Raji (cell line): ENCODE results near the gene ETV1.

Experiments used
- POLR2A ChIP-seq: IDR thresholded peaks from 2 replicates; pipeline ENCODE4 v1.6.1; 2011; ENCODE audit warnings: low read depth, low read length, control low read depth; ENCODE audit not compliant: insufficient read depth

Gene ETV1

DNA sequence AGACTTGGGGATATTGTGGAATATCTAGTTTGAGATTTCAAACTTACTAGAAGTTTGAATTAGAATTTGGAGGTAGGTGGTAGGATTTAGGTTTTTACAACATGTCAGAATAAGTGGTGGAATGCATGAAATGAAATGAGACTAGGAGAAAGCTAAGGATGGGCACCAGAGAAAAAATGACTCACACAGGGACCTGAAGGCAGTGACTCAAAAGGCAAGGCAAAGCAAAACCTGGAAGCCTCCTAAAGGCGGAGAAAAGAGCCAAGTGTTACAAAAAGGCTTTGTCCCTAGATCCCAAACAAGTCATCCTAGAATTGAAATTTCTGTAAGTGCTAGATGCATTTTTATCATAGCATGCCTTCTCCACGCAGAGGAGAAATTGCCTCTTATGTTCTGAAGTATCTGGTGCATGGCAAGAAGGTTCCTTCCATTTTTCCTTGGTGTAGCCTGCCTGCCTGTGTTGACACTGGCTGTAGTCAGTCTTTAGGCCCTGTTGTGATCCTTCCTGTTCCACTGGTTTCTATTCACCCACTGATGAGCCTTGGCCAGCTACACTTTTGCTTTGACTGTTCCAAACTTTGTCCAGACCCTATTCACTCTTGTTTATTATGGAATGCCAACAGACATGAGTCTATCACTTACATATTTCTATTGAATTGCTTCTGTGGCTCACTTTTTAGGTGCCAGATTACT lies 109.3 kb downstream of the ETV1 start:
- no peak for TF ChIP-seq POLR2A

DNA sequence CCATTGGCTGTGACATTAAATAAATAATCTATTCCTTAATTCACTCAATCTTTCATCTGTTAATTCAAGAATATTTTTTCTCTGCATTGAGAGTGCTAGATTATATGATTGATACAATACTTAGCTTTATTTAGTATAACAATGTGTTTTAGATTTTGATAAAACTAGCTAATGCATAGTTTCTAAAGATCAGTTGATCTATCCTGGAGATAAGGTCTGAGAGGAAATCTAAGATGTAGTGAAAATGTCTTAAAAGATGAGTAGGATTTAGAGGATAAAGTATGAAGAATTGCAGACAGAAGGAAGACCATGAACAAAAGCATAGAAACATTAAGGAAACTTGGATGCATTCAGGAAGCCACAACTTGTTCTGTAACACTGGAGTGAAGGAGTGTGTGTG lies 110.3 kb downstream of the ETV1 start:
- no peak for TF ChIP-seq POLR2A

GRCh38 chr7:13878154-13878553 lies 111.3 kb downstream of the ETV1 start:
- TF ChIP-seq POLR2A = no peak

DNA sequence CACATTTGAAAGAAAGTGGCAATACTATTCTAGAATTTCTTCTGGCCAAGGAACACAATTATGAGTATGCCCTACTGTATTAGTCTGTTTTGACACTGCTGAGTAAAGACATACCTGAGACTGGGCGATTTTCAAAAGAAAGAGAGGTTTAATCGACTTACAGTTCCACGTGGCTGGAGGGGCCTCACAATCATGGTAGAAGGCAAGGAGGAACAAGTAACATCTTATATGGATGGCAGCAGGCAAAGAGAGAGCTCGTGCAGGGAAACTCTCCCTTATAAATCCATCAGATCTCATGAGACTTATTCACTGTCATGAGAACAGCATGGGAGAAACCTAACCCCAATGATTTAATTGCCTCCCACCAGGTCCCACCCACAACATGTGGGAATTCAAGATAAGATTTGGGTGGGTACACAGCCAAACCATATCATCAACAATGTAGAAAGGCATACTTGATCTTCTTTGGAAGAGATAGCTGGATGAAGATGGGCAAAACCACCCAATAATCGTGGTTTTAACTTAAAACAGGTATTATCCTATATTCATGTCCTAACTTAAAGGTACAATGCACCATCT lies 113.9 kb downstream of the ETV1 start:
- TF ChIP-seq POLR2A = no peak

DNA sequence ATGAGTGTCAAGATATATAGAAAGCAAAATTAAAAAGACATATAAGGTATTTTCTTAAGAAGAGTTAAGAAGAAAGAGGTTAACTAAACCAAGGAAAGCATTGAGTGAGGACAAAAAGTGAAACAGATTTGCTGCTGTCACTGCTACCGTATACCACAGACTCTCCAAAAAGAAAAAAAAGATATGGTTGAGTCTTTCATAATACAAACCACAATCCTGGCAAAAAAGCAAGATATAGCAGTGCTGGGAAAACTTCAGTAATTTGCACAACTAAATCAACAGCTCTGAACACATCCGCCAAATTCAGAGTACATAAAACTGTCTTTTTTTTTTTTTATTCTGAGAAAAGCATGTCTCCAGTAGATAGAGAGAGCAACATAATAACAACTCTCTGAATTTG lies 114.7 kb downstream of the ETV1 start:
- TF ChIP-seq POLR2A = no peak

- no peak for TF ChIP-seq POLR2A
Measured at GRCh38 chr7:13872709-13873108, 116.8 kb downstream of the ETV1 start.

- no peak for TF ChIP-seq POLR2A
Measured at GRCh38 chr7:13871008-13871407, 118.5 kb downstream of the ETV1 start.

DNA sequence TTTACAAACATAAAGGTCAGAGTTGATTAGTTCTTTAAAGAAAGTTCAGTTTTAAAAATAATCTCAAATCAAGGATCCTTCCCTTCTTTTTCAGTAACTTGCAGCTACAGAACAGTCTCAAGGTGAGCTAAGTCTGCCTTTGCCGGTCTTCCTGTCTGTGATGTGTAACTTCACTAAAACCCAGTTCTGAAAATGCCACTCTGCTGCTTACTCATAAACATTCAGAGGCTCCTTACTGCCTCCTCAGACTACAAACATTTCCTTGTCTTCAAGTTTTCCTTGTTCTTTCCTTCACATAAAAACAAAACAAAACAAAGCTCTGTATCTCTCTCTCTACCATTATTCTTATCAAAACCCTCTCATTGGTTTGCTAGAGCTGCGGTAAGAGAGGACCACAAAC lies 128.7 kb downstream of the ETV1 start:
- no peak for TF ChIP-seq POLR2A

- TF ChIP-seq POLR2A = no peak
Measured at GRCh38 chr7:13856012-13856411, 133.5 kb downstream of the ETV1 start.

DNA sequence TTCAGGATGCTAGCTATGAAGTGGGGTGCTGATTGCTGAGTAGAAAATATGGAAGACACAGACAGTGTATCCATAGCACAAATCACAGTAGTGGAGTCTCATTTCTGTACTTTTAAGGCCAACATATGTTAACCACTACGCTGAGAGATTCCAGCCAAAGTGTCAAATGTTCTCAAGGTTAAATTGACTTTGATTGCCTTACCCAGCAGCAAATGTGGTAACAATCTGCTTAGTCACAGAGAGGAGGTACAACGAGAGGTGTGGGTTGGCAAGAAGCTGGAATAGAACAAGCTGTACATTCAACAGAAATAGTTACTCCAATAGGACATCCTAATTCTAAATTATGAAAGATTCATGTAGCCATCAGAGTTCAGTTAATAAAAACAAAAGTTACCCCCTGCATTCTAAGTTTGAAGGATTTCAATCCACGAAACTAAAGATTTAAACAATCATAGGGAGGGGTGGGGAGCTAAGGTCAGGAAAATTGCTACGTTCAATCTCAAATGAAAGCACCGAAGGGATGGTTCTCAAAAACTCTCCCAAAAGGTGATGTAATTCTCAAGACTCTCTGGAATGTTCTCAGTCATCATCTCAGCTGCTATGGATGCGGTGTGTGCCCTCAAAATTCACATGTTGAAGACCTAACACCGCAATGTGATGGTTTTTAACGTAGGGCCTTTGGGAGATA lies 137.0 kb downstream of the ETV1 start:
- TF ChIP-seq POLR2A = no peak

DNA sequence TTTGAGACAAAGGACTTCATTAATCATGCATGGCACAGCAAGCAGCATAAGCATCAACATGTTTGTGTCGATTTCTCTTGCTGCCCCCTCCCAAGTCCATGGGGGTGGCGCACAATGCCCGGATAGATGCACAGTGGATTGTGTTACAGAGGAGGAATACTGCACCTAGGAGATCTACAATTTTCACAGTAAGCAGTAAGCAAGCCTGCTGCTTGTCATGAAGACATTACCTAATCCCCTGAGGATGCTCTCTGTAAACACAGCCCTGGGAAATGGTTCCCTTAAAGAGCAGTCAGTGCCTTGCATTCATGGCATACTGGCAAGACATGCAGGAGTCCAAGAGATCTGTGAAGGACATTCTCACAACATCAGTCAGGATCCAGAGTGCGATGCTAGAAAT lies 137.7 kb downstream of the ETV1 start:
- no peak for TF ChIP-seq POLR2A

GRCh38 chr7:13850185-13850752 lies 139.2 kb downstream of the ETV1 start:
- no peak for TF ChIP-seq POLR2A

- TF ChIP-seq POLR2A = no peak
Measured at GRCh38 chr7:13849163-13849892, 140.1 kb downstream of the ETV1 start.

DNA sequence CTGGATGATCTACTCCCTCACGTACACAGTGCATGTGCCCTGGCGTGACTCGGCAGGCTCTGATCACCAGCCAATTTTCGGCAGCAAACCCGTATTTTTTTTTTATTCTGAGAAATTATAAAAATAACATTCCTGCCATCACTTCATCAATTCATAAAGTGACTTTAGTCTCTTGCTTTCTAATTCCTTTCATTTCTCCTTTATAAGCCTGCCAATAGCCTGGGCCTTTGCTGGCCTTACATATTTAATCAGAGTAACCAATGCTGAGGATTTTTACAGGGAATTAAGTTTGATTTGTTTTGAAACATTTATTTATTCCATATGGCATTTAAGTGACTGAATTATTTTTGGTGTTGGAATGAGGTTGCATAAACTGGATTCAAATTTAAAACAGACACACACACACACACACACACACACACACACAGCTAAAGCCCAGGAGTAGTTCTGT lies 140.8 kb downstream of the ETV1 start:
- no peak for TF ChIP-seq POLR2A

GRCh38 chr7:13846386-13846785 lies 143.1 kb downstream of the ETV1 start:
- TF ChIP-seq POLR2A = no peak
